Activated effector memory CD4-positive, alpha-beta T cell treated with anti-CD3 and anti-CD28 coated beads, Interleukin-2, amount 50 U/mL, for 16 hours (primary cell): ENCODE results near the gene MXD4.

Experiments used
- DNase-seq: peaks from one replicate; pipeline ENCODE4 v3.0.0-alpha.2; 2020

The MXD4 gene

GRCh38 chr4:2291705-2292645 is 30.1 kb upstream of the MXD4 start:
- DNase-seq = peak; percentile 61

GRCh38 chr4:2290974-2291704 is 29.2 kb upstream of the MXD4 start:
- DNase-seq = peak; percentile 77

- no peak for DNase-seq
Measured at GRCh38 chr4:2290488-2290887, 28.6 kb upstream of the MXD4 start.

GRCh38 chr4:2289955-2290333 is 28.0 kb upstream of the MXD4 start:
- DNase-seq = peak; percentile 58

- DNase-seq = peak; percentile 50
Measured at GRCh38 chr4:2289311-2289954, 27.5 kb upstream of the MXD4 start.

GRCh38 chr4:2288051-2288541 is 26.2 kb upstream of the MXD4 start:
- peak; percentile 60 for DNase-seq

GRCh38 chr4:2287594-2287915 is 25.6 kb upstream of the MXD4 start:
- no peak for DNase-seq

GRCh38 chr4:2286904-2287593 is 25.1 kb upstream of the MXD4 start:
- DNase-seq = peak; percentile 46

GRCh38 chr4:2285613-2286381 is 23.9 kb upstream of the MXD4 start:
- DNase-seq = peak; percentile 50

- peak; percentile 54 for DNase-seq
Measured at GRCh38 chr4:2284934-2285612, 23.2 kb upstream of the MXD4 start.

GRCh38 chr4:2284161-2284933 is 22.4 kb upstream of the MXD4 start:
- peak; percentile 53 for DNase-seq

GRCh38 chr4:2283199-2283711 is 21.3 kb upstream of the MXD4 start:
- DNase-seq = no peak

- peak; percentile 86 for DNase-seq
Measured at GRCh38 chr4:2281575-2282343, 19.9 kb upstream of the MXD4 start.

- no peak for DNase-seq
Measured at GRCh38 chr4:2280531-2281300, 18.8 kb upstream of the MXD4 start.

- DNase-seq = no peak
Measured at GRCh38 chr4:2277956-2278355, 16.0 kb upstream of the MXD4 start.

GRCh38 chr4:2276581-2277325 is 14.8 kb upstream of the MXD4 start:
- DNase-seq = no peak

GRCh38 chr4:2275546-2276251 is 13.8 kb upstream of the MXD4 start:
- no peak for DNase-seq
